GM19452 (cell line): ENCODE results near the gene BBS7.

Source experiments
- ATAC-seq: cut with Tn5 transposase; IDR thresholded peaks from one replicate; pipeline ENCODE4 v1.9.1; 2021; ENCODE audit not compliant: unreplicated experiment

Gene BBS7

GRCh38 chr4:121829511-121829910 is 40.8 kb downstream of the BBS7 start:
- ATAC-seq: no peak

DNA sequence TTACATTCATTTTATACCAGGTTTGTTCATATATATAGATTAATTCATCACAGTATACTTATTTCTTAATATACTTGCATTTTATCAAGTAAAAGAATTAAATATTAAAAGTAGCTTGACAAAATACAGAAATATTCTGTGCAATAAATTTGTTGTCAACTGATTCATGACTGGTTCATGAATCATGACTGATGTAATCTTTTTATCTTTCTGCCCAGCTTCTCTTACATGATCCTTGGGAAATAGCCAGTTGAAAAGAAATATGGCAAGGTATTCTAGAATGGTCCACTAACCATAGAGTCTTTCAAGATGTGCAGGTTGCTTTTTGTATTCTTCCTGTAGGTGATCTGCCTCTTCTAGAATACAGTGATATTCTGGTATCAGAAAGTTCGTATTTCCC is 42.4 kb downstream of the BBS7 start:
- no peak for ATAC-seq

DNA sequence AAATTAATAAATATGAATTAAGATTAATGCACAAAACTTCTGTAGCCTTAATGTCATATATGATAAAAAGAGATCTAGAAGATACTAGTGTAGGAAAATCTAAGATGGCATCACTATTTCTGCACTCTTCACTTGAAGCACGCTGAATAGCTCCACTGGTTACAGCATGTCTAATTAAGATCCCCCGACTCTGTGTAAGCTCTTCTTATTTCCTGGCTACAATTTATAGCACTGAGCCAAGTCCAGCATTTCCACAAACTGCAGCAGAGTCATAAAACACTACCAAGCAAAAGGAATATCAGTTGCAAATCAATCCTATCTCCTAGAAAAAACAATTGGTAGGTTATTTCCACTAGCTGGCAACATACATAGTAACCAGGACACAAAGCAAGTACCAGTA is 45.3 kb downstream of the BBS7 start:
- ATAC-seq: no peak

DNA sequence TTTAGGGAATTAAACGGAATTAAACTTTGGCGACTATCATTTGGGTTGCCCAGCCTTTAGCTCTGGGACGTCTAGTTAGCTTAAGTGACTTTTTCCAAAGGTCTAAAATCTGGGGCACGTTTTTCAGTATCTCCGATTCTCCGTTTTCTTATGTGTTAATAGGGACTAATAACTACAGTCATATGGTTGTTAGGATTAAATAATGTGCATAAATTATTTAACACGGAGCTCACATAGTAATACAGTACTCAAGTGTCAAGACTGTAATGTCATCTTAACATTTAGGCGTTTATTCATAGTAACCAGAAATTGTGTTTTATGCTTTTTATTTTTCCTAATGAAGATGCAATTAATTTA is 46.1 kb downstream of the BBS7 start:
- ATAC-seq: no peak

DNA sequence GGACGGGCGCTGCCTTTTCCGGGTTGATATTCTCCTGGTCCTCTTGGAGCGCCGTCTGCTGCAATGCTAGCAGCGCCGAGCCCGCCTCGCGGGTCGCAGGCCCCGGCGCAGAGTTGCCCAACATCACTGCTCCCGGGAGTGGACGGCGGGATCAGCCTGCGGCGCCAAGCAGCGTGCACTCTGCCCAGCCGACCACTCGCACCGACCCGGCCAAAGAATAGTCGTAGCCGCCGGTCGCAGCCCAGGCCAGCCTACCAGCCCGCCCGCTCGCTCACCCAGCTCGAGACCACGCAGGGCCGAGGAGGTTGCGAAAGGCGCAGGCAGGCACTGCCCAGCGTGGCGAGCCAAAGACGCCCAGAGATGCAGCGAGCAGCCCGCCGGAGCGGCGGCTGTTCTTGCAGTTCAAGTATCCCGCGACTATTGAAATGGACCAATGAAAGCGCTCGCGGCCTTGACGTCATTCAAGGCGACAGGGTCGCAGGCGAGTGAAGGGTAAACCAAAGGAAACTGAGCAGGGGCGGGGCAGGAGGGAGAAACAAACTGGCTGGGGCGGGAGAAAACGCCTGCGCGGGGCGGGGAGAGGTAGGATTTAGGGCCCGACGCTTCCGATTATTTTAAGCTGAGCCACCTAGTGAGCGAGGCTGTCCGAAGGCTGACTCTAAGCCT is 46.6 kb downstream of the BBS7 start, which contains the start of gene CCNA2:
TSS of gene CCNA2 (minus strand) at position 379 of the 666 bp plus-strand sequence. CDS start at position 124, 255 bp downstream.
- peak; percentile 94 for ATAC-seq

DNA sequence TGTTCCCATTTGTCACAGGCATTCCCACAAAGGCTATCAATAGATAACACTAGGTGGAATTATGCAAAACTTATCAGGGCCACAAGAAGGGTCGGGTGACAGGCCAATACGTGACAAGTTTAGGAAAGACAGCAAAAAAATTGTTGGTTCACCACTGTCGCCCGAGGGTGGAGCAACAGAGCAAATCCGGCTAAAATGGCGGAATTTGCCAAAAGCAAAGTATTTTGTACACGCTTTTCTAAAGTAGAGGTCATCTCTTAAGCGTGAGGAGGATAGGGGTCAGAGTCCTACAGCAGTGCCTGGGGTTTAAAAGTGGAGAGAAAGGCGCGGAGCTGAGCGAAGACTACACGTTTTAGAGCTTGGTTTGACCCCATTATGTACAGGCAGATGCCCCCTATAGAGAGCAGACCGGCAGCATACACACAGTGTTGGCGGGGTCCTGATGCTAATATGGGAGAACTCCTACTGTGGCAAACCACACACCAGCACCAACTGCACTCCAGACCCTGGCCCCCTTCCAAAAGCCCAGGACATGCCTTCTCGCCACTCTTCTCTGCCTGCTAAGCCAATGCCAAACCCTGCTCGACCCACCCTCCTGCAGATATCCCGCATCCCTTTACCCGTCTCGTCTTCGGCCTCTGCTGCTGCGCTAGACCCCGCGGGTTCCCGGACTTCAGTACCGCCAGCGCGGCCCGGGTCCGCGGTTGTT is 47.3 kb downstream of the BBS7 start:
- peak; percentile 37 for ATAC-seq

DNA sequence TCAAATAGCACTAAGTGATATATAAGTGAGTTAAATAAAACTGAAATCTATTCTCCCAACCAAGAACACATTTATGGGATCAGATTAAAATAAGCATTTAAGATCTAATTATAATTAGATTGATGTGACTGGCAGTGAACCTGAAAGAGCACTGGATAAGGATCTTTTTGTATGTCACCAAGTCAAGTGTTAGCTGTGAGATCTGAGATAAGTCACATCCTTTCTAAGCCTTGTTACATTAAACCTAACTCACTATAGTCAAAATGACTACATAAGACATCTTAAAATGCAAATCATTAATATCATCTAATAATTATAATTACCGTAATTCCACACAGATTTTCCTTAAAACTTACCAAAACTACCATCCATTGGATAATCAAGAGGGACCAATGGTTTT is 48.2 kb downstream of the BBS7 start:
- no peak for ATAC-seq

DNA sequence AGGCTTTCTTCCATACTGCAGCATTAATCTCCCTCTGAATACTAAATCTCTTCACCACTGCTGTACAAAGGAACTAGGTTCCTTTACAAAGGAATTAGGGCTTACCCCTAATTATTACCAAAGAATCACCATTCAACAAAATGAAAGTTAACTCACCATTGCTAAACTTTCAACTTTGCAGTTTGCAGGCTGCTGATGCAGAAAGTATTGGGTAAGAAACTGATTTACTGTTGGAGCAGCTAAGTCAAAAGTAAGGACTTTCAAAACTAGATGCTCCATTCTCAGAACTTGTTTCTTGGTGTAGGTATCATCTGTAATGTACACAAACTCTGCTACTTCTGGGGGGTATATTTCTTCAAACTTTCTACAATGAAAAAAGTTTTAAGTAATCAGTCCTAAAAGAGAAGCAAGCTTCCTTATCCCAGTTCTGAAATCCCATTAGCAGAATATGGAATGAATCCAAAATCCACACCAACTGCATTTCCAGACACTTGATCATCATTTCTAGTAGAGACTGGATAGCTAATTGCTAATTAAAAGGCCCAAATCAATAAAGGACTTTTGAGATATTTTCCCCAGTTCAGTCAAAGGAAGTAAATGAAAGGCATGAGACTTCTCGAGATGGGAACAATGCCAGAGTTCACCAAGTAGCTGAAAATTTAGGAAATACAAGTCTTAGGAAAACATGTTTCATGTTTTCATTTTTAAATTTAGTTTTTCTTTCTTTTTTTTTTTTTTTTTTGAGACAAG is 50.9 kb downstream of the BBS7 start:
- ATAC-seq: no peak

DNA sequence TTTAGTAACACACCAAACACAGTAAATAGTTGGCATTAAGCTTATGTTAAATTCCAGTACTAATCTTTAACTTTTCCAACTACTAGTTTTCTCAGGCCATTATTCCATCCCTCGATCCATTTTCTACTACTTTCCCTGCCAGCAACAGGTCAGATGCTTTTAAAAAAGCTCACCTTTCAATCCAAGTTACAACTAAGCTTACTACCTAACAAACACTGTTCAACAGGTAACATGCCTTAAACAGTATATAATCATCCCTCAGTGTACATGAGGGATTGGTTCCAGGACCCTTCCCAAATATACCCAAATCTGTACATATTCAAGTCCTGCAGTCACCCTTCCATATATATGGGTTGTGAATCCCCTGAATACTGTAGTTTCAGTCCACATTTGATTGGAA is 52.1 kb downstream of the BBS7 start:
- no peak for ATAC-seq

- ATAC-seq: no peak
Observed at GRCh38 chr4:121817701-121818100, 52.6 kb downstream of the BBS7 start.

DNA sequence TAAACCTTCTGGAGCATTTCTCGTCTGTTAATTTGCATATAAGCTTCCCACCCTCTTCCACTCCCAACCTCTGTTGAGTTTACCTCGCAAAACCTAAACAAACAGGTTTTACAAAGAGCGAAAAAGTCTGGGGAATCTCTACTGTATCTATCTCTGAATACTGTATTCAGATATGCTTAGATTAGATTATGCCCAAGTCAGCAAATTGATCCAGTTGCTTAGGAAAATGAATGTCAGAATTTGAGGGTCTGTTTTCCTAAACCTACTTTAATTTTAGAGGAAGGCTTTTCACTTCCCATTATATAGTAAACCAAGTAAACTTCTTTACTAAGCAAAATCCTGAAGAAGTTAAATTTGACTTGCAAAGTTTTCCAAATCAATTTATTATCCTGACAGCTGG is 53.3 kb downstream of the BBS7 start:
- no peak for ATAC-seq

- ATAC-seq: no peak
Observed at GRCh38 chr4:121814756-121815155, 55.5 kb downstream of the BBS7 start.

DNA sequence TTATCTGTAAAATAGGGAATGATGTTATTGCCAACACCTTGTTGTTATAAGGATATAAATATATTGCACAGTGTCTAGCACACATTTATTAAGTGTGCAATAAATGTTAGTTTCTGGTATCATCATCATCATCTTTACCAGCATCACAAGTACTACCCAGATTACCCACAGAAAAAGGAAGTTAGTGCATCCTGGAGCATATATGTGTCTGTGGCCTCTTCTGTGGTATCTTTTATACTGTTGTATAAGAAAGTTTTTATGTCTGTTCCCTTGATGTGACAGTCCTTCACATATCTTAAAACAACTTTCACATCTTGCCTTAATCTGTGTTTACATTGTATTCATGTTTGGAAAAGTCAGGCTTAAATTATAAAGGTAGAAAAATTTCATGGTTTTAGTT is 59.2 kb downstream of the BBS7 start:
- ATAC-seq: no peak

DNA sequence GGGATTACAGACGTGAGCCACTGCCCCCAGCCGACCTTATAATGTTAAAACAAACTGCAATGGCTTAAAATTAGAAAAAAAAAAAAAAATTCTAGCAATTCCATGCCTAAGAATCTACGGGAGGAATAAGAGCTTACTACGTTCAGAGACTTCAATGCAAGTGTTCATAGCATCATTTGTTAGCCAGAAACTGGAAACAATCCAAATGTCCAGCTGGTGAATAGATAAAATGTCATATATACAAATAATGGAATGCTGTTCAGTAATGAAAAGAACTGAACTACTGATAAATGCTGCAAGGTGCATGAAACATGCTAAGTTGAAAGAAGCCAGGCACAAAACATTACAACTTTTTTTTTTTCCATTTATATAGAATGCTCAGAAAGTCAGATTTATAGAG is 63.9 kb downstream of the BBS7 start:
- no peak for ATAC-seq

- ATAC-seq: no peak
Observed at GRCh38 chr4:121801715-121802075, 68.6 kb downstream of the BBS7 start.

- ATAC-seq: peak; percentile 84
Observed at GRCh38 chr4:121800961-121801714, 69.1 kb downstream of the BBS7 start, which contains the start of gene EXOSC9. Gene EXOSC9, plus strand, starts transcription at chr4:121801323. Its CDS starts 102 bp downstream, at chr4:121801425.

DNA sequence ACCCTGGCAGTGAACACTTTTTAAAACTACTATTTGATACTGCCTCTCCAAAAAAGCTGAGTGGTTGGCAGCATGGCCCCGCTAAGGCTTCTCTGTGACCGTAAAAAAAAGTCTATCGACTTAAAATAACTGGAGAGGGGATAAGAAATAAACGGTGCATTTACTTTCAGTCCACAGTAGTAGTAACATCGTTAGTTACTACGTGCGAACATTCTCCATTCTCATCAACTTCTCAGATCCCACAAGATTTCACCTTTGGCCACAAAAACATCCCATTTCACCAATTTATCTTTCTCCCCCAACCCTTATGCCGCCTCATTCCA is 69.7 kb downstream of the BBS7 start:
- peak; percentile 33 for ATAC-seq

DNA sequence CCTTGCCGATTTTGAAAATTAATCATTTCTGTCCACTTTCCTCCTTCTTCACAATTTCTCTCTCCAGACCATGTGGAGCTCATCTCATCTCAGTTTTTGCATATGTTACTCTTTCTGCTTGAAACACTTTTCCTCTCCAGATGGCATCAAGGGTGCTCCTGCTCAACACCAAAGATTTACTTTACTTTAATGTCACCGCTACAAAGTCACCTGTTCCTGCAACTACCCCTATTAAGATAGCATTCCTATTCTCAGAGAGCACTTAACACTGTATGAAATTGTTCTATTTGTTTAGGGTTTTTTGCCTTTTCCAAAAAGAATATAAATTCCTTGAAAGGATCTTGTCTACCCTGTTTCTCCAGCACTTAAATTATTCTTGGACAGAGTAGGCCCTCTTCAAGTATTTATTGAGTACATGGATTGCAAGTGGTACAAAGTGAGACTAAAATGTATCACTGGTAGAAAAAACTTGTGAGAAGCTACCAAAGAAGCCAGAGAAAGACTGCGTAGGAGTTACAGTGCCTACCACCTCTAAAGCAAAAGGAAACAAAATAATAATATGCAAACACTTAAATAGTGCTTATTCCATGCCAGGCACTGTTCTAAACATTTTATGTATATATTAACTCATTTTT is 70.3 kb downstream of the BBS7 start:
- ATAC-seq: no peak

DNA sequence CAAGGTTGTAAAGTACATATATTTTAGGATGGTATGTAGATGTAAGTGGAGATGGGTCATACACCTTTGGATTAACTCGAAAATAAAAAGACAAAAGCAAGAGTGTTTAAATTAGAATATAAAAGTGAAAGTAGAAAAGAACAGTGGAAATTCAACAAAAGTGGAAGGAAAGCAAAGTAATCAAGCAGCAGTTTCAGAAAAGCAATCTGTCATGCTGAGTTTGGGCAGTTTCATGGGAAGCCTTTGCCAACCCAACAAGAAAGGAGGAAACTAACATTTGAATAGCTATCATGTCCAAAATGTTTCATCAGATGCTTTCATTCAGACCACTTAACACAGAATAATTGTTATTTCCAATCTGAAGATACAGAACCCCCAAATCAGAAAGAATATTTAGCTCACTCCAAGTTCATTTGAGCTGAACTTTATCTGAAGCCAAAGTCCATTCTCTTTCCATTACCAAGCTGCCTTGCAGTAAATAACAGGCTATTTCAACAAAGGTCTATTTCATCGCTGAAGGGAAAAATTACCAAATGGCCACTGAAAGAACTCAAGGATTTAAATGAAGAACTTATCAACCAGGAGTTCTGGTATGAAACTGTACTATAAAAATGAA is 71.0 kb downstream of the BBS7 start:
- no peak for ATAC-seq

- no peak for ATAC-seq
Observed at GRCh38 chr4:121796283-121796682, 74.0 kb downstream of the BBS7 start.
